H1 (cell line): Measurements from ENCODE around the gene MAP3K3. TPM values are rescaled to one million over a fixed set of nuclear protein-coding genes. Genes with fewer than 3 reads are reported as not detected.

ENCODE experiments used
- CTCF ChIA-PET: fragments of 300-600 bp; sonication (Branson Sonifier 250); formaldehyde crosslinking; loops from one replicate; lab custom pipeline; 2021; ENCODE audit not compliant: partially characterized antibody; lab: Charles Lee
- POLR2A ChIA-PET: fragments of 300-600 bp; sonication (Branson Sonifier 250); formaldehyde crosslinking; loops from one replicate; lab custom pipeline; 2021; ENCODE audit warnings: inconsistent platforms; ENCODE audit not compliant: partially characterized antibody; lab: Charles Lee
- DNase-seq, 2 experiments: peaks; one replicate each; pipeline versions ENCODE4 v3.0.0 to v3.0.0-alpha.2; 2010 to 2022; ENCODE audit warnings: low spot score in 2 of 2, low read depth in 1 of 2, mixed read lengths in 1 of 2
- FAIRE-seq: peaks from 2 replicates; lab custom pipeline; 2011; peaks lifted over from hg19 to GRCh38; lab: Jason Lieb, UNC
- H2AFZ ChIP-seq: 2 replicates; pipeline ENCODE4 v1.8.1; 2012; ENCODE audit warnings: low read length, inconsistent platforms
- H2AK5ac ChIP-seq: 2 replicates; pipeline ENCODE4 v1.6.1; 2013; ENCODE audit warnings: low read depth, low read length
- H2BK120ac ChIP-seq: replicated peaks from 2 replicates; pipeline ENCODE3; 2013; ENCODE audit warnings: low read depth, low read length, inconsistent platforms
- H2BK12ac ChIP-seq: 2 replicates; pipeline ENCODE4 v1.6.1; 2013; ENCODE audit warnings: low read depth, low read length
- H2BK15ac ChIP-seq: 2 replicates; pipeline ENCODE4 v1.6.1; 2013; ENCODE audit warnings: low read length
- H2BK20ac ChIP-seq: 2 replicates; pipeline ENCODE4 v1.6.1; 2013; ENCODE audit warnings: low read length
- H2BK5ac ChIP-seq: 2 replicates; pipeline ENCODE4 v1.6.1; 2013; ENCODE audit warnings: low read depth, low read length
- H3K14ac ChIP-seq: 2 replicates; pipeline ENCODE4 v1.6.1; 2013; ENCODE audit warnings: inconsistent platforms; ENCODE audit not compliant: insufficient read length
- H3K18ac ChIP-seq: 2 replicates; pipeline ENCODE4 v1.6.1; 2013; ENCODE audit warnings: low read length; ENCODE audit errors: extremely low read depth
- H3K23ac ChIP-seq: 2 replicates; pipeline ENCODE4 v1.6.1; 2013; ENCODE audit warnings: inconsistent platforms; ENCODE audit not compliant: insufficient read length
- H3K23me2 ChIP-seq: 2 replicates; pipeline ENCODE4 v1.6.1; 2013; ENCODE audit warnings: low read depth, low read length
- H3K27ac ChIP-seq: 2 replicates; pipeline ENCODE4 v1.6.1; 2011; ENCODE audit warnings: low read depth, low read length, inconsistent platforms
- H3K27me3 ChIP-seq, 4 experiments: replicated peaks in 1 of 4; 1 replicate in 1 of 4; 2 replicates in 3 of 4; pipeline versions ENCODE4 v1.6.1 to v1.8.1; 2011 to 2013; ENCODE audit warnings: low read length in 3 of 4, mild to moderate bottlenecking in 3 of 4, inconsistent platforms in 2 of 4, mixed read lengths in 2 of 4, moderate library complexity in 1 of 4; ENCODE audit not compliant: control insufficient read depth in 3 of 4, insufficient read depth in 3 of 4; ENCODE audit errors: extremely low read depth in 1 of 4
- H3K36me3 ChIP-seq, 4 experiments: 2 replicates each; pipeline versions ENCODE4 v1.6.1 to v1.8.1; 2011 to 2013; ENCODE audit warnings: mild to moderate bottlenecking in 4 of 4, low read length in 3 of 4, moderate library complexity in 2 of 4, control low read depth in 1 of 4, inconsistent platforms in 1 of 4; ENCODE audit not compliant: insufficient read depth in 4 of 4, control insufficient read depth in 2 of 4
- H3K4ac ChIP-seq: replicated peaks from 2 replicates; pipeline ENCODE3; 2013; ENCODE audit warnings: low read length, low read depth, mixed read lengths, inconsistent platforms; ENCODE audit not compliant: insufficient read length
- H3K4me1 ChIP-seq, 4 experiments: replicated peaks in 1 of 4; 1 replicate in 1 of 4; 2 replicates in 3 of 4; pipeline versions ENCODE4 v1.6.1 to v1.8.1; 2011 to 2013; ENCODE audit warnings: low read length in 3 of 4, inconsistent platforms in 2 of 4, mixed read lengths in 1 of 4; ENCODE audit not compliant: insufficient read depth in 4 of 4, control insufficient read depth in 3 of 4
- H3K4me2 ChIP-seq, 2 experiments: 2 replicates each; pipeline versions ENCODE4 v1.6.1 to v1.8.1; 2011 to 2013; ENCODE audit warnings: low read depth in 2 of 2, low read length in 2 of 2, control low read depth in 1 of 2, inconsistent platforms in 1 of 2, mild to moderate bottlenecking in 1 of 2; ENCODE audit not compliant: insufficient read depth in 1 of 2
- H3K4me3 ChIP-seq, 4 experiments: fragments of 200-600, 300-600 bp in 1 of 4; sonication (generic), shearing (Covaris generic), sonication (Bioruptor Twin) in 1 of 4; 2 replicates each; pipeline versions ENCODE4 v1.5.1 to v1.8.1; 2011 to 2016; ENCODE audit warnings: low read length in 4 of 4, low read depth in 3 of 4, control low read depth in 2 of 4, inconsistent platforms in 2 of 4, mild to moderate bottlenecking in 2 of 4, mixed read lengths in 1 of 4, moderate library complexity in 1 of 4; ENCODE audit not compliant: insufficient read depth in 2 of 4; ENCODE audit errors: extremely low read depth in 1 of 4
- H3K56ac ChIP-seq: replicated peaks from 2 replicates; pipeline ENCODE3; 2013; ENCODE audit warnings: low read depth, mild to moderate bottlenecking, mixed read lengths, low read length, inconsistent platforms; ENCODE audit not compliant: insufficient read length
- H3K79me1 ChIP-seq: 2 replicates; pipeline ENCODE4 v1.6.1; 2013; ENCODE audit warnings: low read depth, low read length, control low read depth
- H3K79me2 ChIP-seq, 2 experiments: 2 replicates each; pipeline versions ENCODE4 v1.6.1 to v1.8.1; 2012 to 2013; ENCODE audit warnings: low read length in 2 of 2, mild to moderate bottlenecking in 2 of 2, inconsistent platforms in 1 of 2; ENCODE audit not compliant: insufficient read depth in 2 of 2, control insufficient read depth in 1 of 2
- H3K9ac ChIP-seq, 4 experiments: replicated peaks in 1 of 4; 1 replicate in 1 of 4; 2 replicates in 3 of 4; pipeline versions ENCODE4 v1.6.1 to v1.8.1; 2011 to 2013; ENCODE audit warnings: low read depth in 3 of 4, low read length in 3 of 4, control low read depth in 2 of 4, mild to moderate bottlenecking in 2 of 4, moderate library complexity in 2 of 4, inconsistent platforms in 1 of 4; ENCODE audit errors: extremely low read depth in 1 of 4
- H3K9me3 ChIP-seq, 2 experiments: 2 replicates each; pipeline versions ENCODE4 v1.6.1 to v1.8.1; 2012 to 2013; ENCODE audit warnings: mild to moderate bottlenecking in 2 of 2, moderate library complexity in 2 of 2, control low read depth in 1 of 2, inconsistent platforms in 1 of 2, low read depth in 1 of 2, low read length in 1 of 2, mixed read lengths in 1 of 2; ENCODE audit not compliant: insufficient read depth in 2 of 2
- H4K20me1 ChIP-seq, 2 experiments: replicated peaks in 1 of 2; 2 replicates each; pipeline versions ENCODE3 to v1.8.1; 2011 to 2013; ENCODE audit warnings: inconsistent platforms in 2 of 2, low read length in 2 of 2, mild to moderate bottlenecking in 1 of 2; ENCODE audit not compliant: insufficient read depth in 2 of 2, control insufficient read depth in 1 of 2
- H4K5ac ChIP-seq: 2 replicates; pipeline ENCODE4 v1.6.1; 2013; ENCODE audit warnings: low read length, low read depth, mixed read lengths, inconsistent platforms; ENCODE audit not compliant: insufficient read length
- H4K8ac ChIP-seq: 2 replicates; pipeline ENCODE4 v1.8.0; 2013; ENCODE audit warnings: mild to moderate bottlenecking, moderate library complexity, low read length, inconsistent platforms; ENCODE audit not compliant: insufficient read depth; ENCODE audit errors: extremely low read depth
- H4K91ac ChIP-seq: replicated peaks from 2 replicates; pipeline ENCODE3; 2013; ENCODE audit warnings: low read length, mixed read lengths, inconsistent platforms; ENCODE audit not compliant: insufficient read length
- TBP ChIP-seq: IDR thresholded peaks from 2 replicates; pipeline ENCODE4 v1.6.1; 2011; ENCODE audit warnings: low read depth, low read length, improper control_type of control experiment
- WGBS, 2 experiments: shearing (Covaris generic) in 1 of 2; methylation state at CpG; one replicate each; pipeline versions ENCODE4 v1.1.6 to v1.1.7; 2013 to 2015; ENCODE audit warnings: low lambda C conversion rate in 2 of 2, mixed read lengths in 2 of 2, inconsistent platforms in 1 of 2, low coverage in 1 of 2, missing lambda C conversion rate in 1 of 2; ENCODE audit not compliant: insufficient replicate concordance in 2 of 2, insufficient coverage in 1 of 2, insufficient read length in 1 of 2; ENCODE audit errors: extremely low coverage in 1 of 2, missing lambda C conversion rate in 1 of 2; 5-methylcytosine and 5-hydroxymethylcytosine counted together
- polyA plus RNA-seq, 7 experiments: library from polyadenylated mRNA; depleted of rRNA in 3 of 7; stranded (reverse) in 5 of 7; unstranded in 2 of 7; fragments of >200 nt in 5 of 7; fragments of 200-250 nt in 2 of 7; gene quantifications; 1 replicate in 5 of 7; 2 replicates in 1 of 7; 4 replicates in 1 of 7; pipeline versions ENCODE4 v1.2.1 to v1.2.3, GENCODE V29; 2011 to 2013; ENCODE audit warnings: missing spikeins in 2 of 7, mixed read lengths in 2 of 7
- total RNA-seq: library from RNA; stranded (reverse); fragmentation: NEBNext Ultra II Directional; extraction: Animal tissue kit (Norgen Biotek cat#: 25700); gene quantifications from 2 replicates; pipeline ENCODE4 v1.2.1, GENCODE V29; 2021

The MAP3K3 gene
- total and polyA plus RNA-seq, 2 of the 8 experiments (the other 6 are each of a cell fraction or from before 2014, with no cell fraction given), result 10.3 to 21.0 TPM

GRCh38 chr17:63714550-63715277, 92.5 kb downstream of the MAP3K3 start:
- no peak for FAIRE-seq
- Histone ChIP-seq H3K14ac (no peak overlapping the region), H3K36me3 (peaks cover 1 to 9% (median 6%) of the 10 kb centered on the region in 4 experiments; a peak in 6 of 8 replicates), H3K4me3 (no peak overlapping the region), H2BK15ac (no peak overlapping the region), H4K20me1 (no peaks in the 10 kb centered on the region), H3K79me2 (no peaks in the 10 kb centered on the region), H3K4ac (no peak overlapping the region), H2BK20ac (no peak overlapping the region), H3K9me3 (no peaks in the 10 kb centered on the region), H4K5ac (no peak overlapping the region), H3K9ac (no peak overlapping the region), H3K27ac (no peak overlapping the region), H3K56ac (no peak overlapping the region), H3K79me1 (no peaks in the 10 kb centered on the region), H2BK5ac (no peak overlapping the region; the same call in 1 of the 2 replicates), H3K23me2 (no peaks in the 10 kb centered on the region), H2BK12ac (no peak overlapping the region), H3K4me2 (no peak overlapping the region), H3K4me1 (no peaks in the 10 kb centered on the region), H2BK120ac (no peak overlapping the region), H2AK5ac (no peak overlapping the region), H3K27me3 (no peaks in the 10 kb centered on the region), H4K91ac (no peak overlapping the region), H2AFZ (no peak overlapping the region), H3K18ac (no peak overlapping the region), H3K23ac (no peak overlapping the region), H4K8ac (no peak overlapping the region)
- DNase-seq, result no peak
- POLR2A ChIA-PET, result interaction anchor here (2.3 kb wide), 1 partner anchor 9 kb away, joined by 7 read pairs; no protein-coding TSS in a partner anchor
- 87% methylated on average over 10 of the region's 10 CpGs; no CpG with 5 or more reads in 1 of the 2 experiments for WGBS, 2 experiments
- CTCF ChIA-PET, result interaction anchor here (0.5 to 2.2 kb wide), 6 partner anchors 9 to 103 kb away, joined by 3 to 9 read pairs (median 4); no protein-coding TSS in a partner anchor
- TF ChIP-seq TBP, result no peak
